ENCODE measurements around the gene HPCAL1.

GRCh38 chr2:10385933-10386773, 83.4 kb downstream of the HPCAL1 start:
- TF ChIP-seq CTCF (IDR thresholded peaks at IDR 0.05; ENCODE audit: insufficient read depth, low read length, poor library complexity, severe bottlenecking) (no peak), EZH2phosphoT487 (conservative IDR thresholded peaks at IDR 0.05; ENCODE audit: low read length) (no peak)

Data from SU-DHL-6 (cell line).